A549 (cell line): ENCODE data around the gene PLCB4. TPM values are rescaled to one million over a fixed set of nuclear protein-coding genes. Genes with fewer than 3 reads are reported as not detected.

Experiments
- ATAC-seq, 2 experiments: fragments of 200-7000 bp in 1 of 2; fragments of >200 bp in 1 of 2; cut with Nextera tagmentation in 1 of 2; cut with Tn5 transposase in 1 of 2; 3 replicates each; pipeline versions ENCODE4 v1.8.0 to v1.9.1; 2018 to 2020; ENCODE audit warnings: mild to moderate bottlenecking in 1 of 2, moderate library complexity in 1 of 2
- CTCF ChIA-PET: fragments of 300-600 bp; sonication (Branson Sonifier 250); formaldehyde crosslinking; extraction: SDS; loops from one replicate; lab custom pipeline; 2021; ENCODE audit warnings: antibody characterized with exemption, inconsistent platforms; lab: Yijun Ruan, JAX
- POLR2A ChIA-PET: fragments of 350-600 bp; formaldehyde crosslinking; extraction: SDS; loops from one replicate; lab custom pipeline; 2021; ENCODE audit warnings: antibody characterized with exemption, inconsistent platforms; lab: Yijun Ruan, JAX
- DNase-seq, 2 experiments: peaks; one replicate each; pipeline versions ENCODE4 v3.0.0 to v3.0.0-alpha.2; 2011 to 2016; ENCODE audit warnings: low read depth in 1 of 2, low spot score in 1 of 2
- FAIRE-seq: peaks from 2 replicates; lab custom pipeline; 2011; peaks lifted over from hg19 to GRCh38; lab: Jason Lieb, UNC
- H3K27ac ChIP-seq, 2 experiments: fragments of >200 bp; sonication (Bioruptor Twin); formaldehyde crosslinking; 3 replicates each; pipeline ENCODE4 v1.5.1; 2016 to 2017
- H3K4me1 ChIP-seq: fragments of >200 bp; sonication (Bioruptor Twin); formaldehyde crosslinking; 3 replicates; pipeline ENCODE4 v1.6.1; 2016
- H3K4me2 ChIP-seq: fragments of >200 bp; sonication (Bioruptor Twin); formaldehyde crosslinking; 3 replicates; pipeline ENCODE4 v1.6.1; 2016
- H3K4me3 ChIP-seq: fragments of >200 bp; sonication (Bioruptor Twin); formaldehyde crosslinking; 3 replicates; pipeline ENCODE4 v1.5.1; 2016
- H3K9me3 ChIP-seq: fragments of >200 bp; sonication (Bioruptor Twin); formaldehyde crosslinking; 3 replicates; pipeline ENCODE4 v1.6.1; 2016
- BHLHE40 ChIP-seq: IDR thresholded peaks from 2 replicates; pipeline ENCODE4 v1.6.1; 2012; ENCODE audit warnings: low read depth, low read length, inconsistent platforms
- CBX2 ChIP-seq: fragments of 200-600 bp; sonication (generic); IDR thresholded peaks from 2 replicates; pipeline ENCODE4 v1.6.1; 2016; ENCODE audit warnings: low read depth, mild to moderate bottlenecking, borderline replicate concordance
- CEBPB ChIP-seq, 2 experiments: fragments of >200 bp in 1 of 2; sonication (Bioruptor Twin) in 1 of 2; formaldehyde crosslinking in 1 of 2; IDR thresholded peaks; 2 replicates each; pipeline ENCODE4 v1.6.1; 2012 to 2016
- EHMT2 ChIP-seq: fragments of 200-600 bp; sonication (generic); IDR thresholded peaks from 2 replicates; pipeline ENCODE4 v1.6.1; 2016; ENCODE audit warnings: antibody characterized with exemption, low read depth, mild to moderate bottlenecking, moderate library complexity
- EP300 ChIP-seq, 2 experiments: fragments of >200 bp; sonication (Bioruptor Twin); formaldehyde crosslinking; IDR thresholded peaks; 2 replicates in 1 of 2; 3 replicates in 1 of 2; pipeline ENCODE4 v1.6.1; 2016 to 2017
- ESRRA ChIP-seq: fragments of 150-350 bp; IDR thresholded peaks from 2 replicates; pipeline ENCODE4 v1.6.1; 2014; ENCODE audit warnings: mild to moderate bottlenecking, low read length, borderline replicate concordance
- HOXA7 ChIP-seq: fragments of 250-450 bp; sonication (Bioruptor Pico); IDR thresholded peaks from 2 replicates; pipeline ENCODE4 v1.5.0; 2020; ENCODE audit warnings: mild to moderate bottlenecking, moderate library complexity
- JUN ChIP-seq, 2 experiments: fragments of >200 bp; sonication (Bioruptor Twin); formaldehyde crosslinking; IDR thresholded peaks; 2 replicates in 1 of 2; 3 replicates in 1 of 2; pipeline ENCODE4 v1.6.1; 2016 to 2017
- JUNB ChIP-seq: fragments of >200 bp; sonication (Bioruptor Twin); formaldehyde crosslinking; IDR thresholded peaks from 2 replicates; pipeline ENCODE4 v1.6.1; 2016
- KDM5A ChIP-seq: fragments of 200-600 bp; sonication (generic); IDR thresholded peaks from 2 replicates; pipeline ENCODE4 v1.6.1; 2016; ENCODE audit warnings: antibody characterized with exemption, mild to moderate bottlenecking
- POLR2A ChIP-seq: IDR thresholded peaks from 2 replicates; pipeline ENCODE4 v1.6.1; 2012; ENCODE audit warnings: mild to moderate bottlenecking, low read length
- SMC3 ChIP-seq: fragments of >200 bp; sonication (Bioruptor Twin); formaldehyde crosslinking; IDR thresholded peaks from 3 replicates; pipeline ENCODE4 v1.6.1; 2018; ENCODE audit warnings: inconsistent platforms
- ZFP36 ChIP-seq: fragments of 450-650 bp; IDR thresholded peaks from 2 replicates; pipeline ENCODE4 v1.6.1; 2014; ENCODE audit warnings: borderline replicate concordance; ENCODE audit not compliant: partially characterized antibody
- WGBS: methylation state at CpG from one replicate; pipeline ENCODE4 v1.1.6; 2017; ENCODE audit errors: missing lambda C conversion rate; 5-methylcytosine and 5-hydroxymethylcytosine counted together
- polyA plus RNA-seq, 4 experiments: library from polyadenylated mRNA; depleted of rRNA in 3 of 4; stranded (reverse); fragments of >200 nt; fragmentation: RNase III in 1 of 4; extraction: RNeasy Plus Mini Kit Qiagen cat#74134 plus additional on column Dnase treatment in 1 of 4; gene quantifications; 2 replicates in 3 of 4; 3 replicates in 1 of 4; pipeline ENCODE4 v1.2.3, GENCODE V29; 2011 to 2017
- TF ChIP-seq, protein P1 (sequence below): IDR thresholded peaks from 2 replicates; pipeline ENCODE4 v1.6.1; 2012
- TF ChIP-seq, protein P2 (sequence below): fragments of >200 bp; sonication (Bioruptor Twin); formaldehyde crosslinking; IDR thresholded peaks from 3 replicates; pipeline ENCODE4 v1.6.1; 2016
- TF ChIP-seq, protein P3 (sequence below): IDR thresholded peaks from 2 replicates; pipeline ENCODE4 v1.6.1; 2012
- TF ChIP-seq, protein P4 (sequence below): fragments of 250-450 bp; sonication (Bioruptor Pico); IDR thresholded peaks from 2 replicates; pipeline ENCODE4 v1.5.0; 2020; ENCODE audit warnings: low read depth, mild to moderate bottlenecking, moderate library complexity
- TF ChIP-seq, protein P5 (sequence below): fragments of 450-650 bp; IDR thresholded peaks from 2 replicates; pipeline ENCODE4 v1.6.1; 2014; ENCODE audit warnings: antibody characterized with exemption
- TF ChIP-seq, protein P6 (sequence below): IDR thresholded peaks from 2 replicates; pipeline ENCODE4 v1.6.1; 2012; ENCODE audit warnings: low read depth, borderline replicate concordance
- TF ChIP-seq, protein P7 (sequence below): fragments of 250-450 bp; sonication (Bioruptor Pico); IDR thresholded peaks from 2 replicates; pipeline ENCODE4 v1.5.0; 2021; ENCODE audit warnings: mild to moderate bottlenecking, moderate library complexity, borderline replicate concordance

Gene PLCB4
- polyA plus RNA-seq, 2 of the 4 experiments (the other 2 are of a cell fraction), result 17.1 to 32.1 TPM

DNA sequence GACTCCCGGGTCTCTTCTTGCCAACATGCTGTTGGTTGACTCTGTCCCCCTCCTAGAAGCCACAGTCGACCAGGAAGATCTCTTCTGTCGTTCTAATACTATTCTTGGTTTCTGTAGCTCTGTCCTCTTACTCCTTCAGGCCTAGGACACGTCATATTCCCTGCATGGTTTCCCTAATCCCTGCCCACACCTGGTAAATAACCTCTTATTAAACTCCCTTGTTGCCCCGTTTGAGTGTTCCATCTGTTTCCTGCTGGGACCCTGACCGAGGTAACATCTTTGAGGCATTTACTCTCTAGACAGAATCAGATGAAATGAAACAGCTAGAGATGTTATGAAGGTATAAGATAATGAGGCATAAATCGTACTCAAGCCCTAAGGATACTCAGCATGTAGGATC, 68.1 kb downstream of the PLCB4 start:
- Histone ChIP-seq H3K4me1 (no peaks in the 10 kb centered on the region), H3K27ac (no peak overlapping the region)
- POLR2A ChIA-PET, result interaction anchor here (0.7 kb wide), 1 partner anchor 65 kb away, joined by 3 read pairs; no protein-coding TSS in a partner anchor
- TF ChIP-seq HOXA7, result no peak
- TF ChIP-seq, protein P1, sequence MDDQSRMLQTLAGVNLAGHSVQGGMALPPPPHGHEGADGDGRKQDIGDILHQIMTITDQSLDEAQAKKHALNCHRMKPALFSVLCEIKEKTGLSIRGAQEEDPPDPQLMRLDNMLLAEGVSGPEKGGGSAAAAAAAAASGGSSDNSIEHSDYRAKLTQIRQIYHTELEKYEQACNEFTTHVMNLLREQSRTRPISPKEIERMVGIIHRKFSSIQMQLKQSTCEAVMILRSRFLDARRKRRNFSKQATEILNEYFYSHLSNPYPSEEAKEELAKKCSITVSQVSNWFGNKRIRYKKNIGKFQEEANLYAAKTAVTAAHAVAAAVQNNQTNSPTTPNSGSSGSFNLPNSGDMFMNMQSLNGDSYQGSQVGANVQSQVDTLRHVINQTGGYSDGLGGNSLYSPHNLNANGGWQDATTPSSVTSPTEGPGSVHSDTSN, result no peak
- TF ChIP-seq KDM5A, result no peak
- TF ChIP-seq, protein P2, sequence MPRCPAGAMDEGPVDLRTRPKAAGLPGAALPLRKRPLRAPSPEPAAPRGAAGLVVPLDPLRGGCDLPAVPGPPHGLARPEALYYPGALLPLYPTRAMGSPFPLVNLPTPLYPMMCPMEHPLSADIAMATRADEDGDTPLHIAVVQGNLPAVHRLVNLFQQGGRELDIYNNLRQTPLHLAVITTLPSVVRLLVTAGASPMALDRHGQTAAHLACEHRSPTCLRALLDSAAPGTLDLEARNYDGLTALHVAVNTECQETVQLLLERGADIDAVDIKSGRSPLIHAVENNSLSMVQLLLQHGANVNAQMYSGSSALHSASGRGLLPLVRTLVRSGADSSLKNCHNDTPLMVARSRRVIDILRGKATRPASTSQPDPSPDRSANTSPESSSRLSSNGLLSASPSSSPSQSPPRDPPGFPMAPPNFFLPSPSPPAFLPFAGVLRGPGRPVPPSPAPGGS, result no peak
- no peak for TF ChIP-seq CEBPB (IDR thresholded peaks at IDR 0.05)
- no peak for TF ChIP-seq CBX2
- TF ChIP-seq POLR2A, result no peak
- TF ChIP-seq, protein P3, sequence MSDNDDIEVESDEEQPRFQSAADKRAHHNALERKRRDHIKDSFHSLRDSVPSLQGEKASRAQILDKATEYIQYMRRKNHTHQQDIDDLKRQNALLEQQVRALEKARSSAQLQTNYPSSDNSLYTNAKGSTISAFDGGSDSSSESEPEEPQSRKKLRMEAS, result no peak
- TF ChIP-seq, protein P4, sequence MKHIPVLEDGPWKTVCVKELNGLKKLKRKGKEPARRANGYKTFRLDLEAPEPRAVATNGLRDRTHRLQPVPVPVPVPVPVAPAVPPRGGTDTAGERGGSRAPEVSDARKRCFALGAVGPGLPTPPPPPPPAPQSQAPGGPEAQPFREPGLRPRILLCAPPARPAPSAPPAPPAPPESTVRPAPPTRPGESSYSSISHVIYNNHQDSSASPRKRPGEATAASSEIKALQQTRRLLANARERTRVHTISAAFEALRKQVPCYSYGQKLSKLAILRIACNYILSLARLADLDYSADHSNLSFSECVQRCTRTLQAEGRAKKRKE, result no peak
- TF ChIP-seq SMC3, result no peak
- TF ChIP-seq, protein P5, sequence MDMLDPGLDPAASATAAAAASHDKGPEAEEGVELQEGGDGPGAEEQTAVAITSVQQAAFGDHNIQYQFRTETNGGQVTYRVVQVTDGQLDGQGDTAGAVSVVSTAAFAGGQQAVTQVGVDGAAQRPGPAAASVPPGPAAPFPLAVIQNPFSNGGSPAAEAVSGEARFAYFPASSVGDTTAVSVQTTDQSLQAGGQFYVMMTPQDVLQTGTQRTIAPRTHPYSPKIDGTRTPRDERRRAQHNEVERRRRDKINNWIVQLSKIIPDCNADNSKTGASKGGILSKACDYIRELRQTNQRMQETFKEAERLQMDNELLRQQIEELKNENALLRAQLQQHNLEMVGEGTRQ, result no peak
- no peak for TF ChIP-seq JUNB
- TF ChIP-seq ESRRA, result no peak
- no peak for TF ChIP-seq JUN (IDR thresholded peaks at IDR 0.05)
- TF ChIP-seq, protein P6, sequence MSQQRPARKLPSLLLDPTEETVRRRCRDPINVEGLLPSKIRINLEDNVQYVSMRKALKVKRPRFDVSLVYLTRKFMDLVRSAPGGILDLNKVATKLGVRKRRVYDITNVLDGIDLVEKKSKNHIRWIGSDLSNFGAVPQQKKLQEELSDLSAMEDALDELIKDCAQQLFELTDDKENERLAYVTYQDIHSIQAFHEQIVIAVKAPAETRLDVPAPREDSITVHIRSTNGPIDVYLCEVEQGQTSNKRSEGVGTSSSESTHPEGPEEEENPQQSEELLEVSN, result no peak
- no peak for TF ChIP-seq ZFP36
- TF ChIP-seq BHLHE40, result no peak
- TF ChIP-seq, protein P7, sequence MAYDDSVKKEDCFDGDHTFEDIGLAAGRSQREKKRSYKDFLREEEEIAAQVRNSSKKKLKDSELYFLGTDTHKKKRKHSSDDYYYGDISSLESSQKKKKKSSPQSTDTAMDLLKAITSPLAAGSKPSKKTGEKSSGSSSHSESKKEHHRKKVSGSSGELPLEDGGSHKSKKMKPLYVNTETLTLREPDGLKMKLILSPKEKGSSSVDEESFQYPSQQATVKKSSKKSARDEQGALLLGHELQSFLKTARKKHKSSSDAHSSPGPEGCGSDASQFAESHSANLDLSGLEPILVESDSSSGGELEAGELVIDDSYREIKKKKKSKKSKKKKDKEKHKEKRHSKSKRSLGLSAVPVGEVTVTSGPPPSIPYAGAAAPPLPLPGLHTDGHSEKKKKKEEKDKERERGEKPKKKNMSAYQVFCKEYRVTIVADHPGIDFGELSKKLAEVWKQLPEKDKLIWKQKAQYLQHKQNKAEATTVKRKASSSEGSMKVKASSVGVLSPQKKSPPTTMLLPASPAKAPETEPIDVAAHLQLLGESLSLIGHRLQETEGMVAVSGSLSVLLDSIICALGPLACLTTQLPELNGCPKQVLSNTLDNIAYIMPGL, result no peak
- TF ChIP-seq EP300 (IDR thresholded peaks at IDR 0.05), result no peak
- TF ChIP-seq EHMT2, result no peak
- TF ChIP-seq, all 56 proteins: peak for 0
- FAIRE-seq (no peak), DNase-seq (no peak), ATAC-seq (no peak)
- no peak overlapping the region for H3K4me3 ChIP-seq
- CTCF ChIA-PET, result interaction anchor here (0.7 to 1.8 kb wide), 5 partner anchors 9 to 223 kb away, joined by 3 to 7 read pairs (median 3); no protein-coding TSS in a partner anchor
- 68% methylated on average over 7 of the region's 7 CpGs for WGBS
- peaks cover 8% of the 10 kb centered on the region for H3K9me3 ChIP-seq
- no peak overlapping the region for H3K4me2 ChIP-seq
